Neural cell (in vitro differentiated cells): ENCODE measurements around the gene HS3ST3A1. TPM values are rescaled to one million over a fixed set of nuclear protein-coding genes. Genes with fewer than 3 reads are reported as not detected.

Source experiments
- H2AFZ ChIP-seq: fragments of 200-600, 300-800 bp; sonication (generic), shearing (Covaris generic); 2 replicates; pipeline ENCODE4 v1.6.0; 2014; ENCODE audit warnings: low read depth, mild to moderate bottlenecking, antibody characterized with exemption, low read length, moderate library complexity
- H3F3A ChIP-seq: fragments of 200-600 bp; shearing (Covaris generic); 2 replicates; pipeline ENCODE4 v1.6.1; 2016; ENCODE audit warnings: mild to moderate bottlenecking, moderate library complexity, mixed read lengths, antibody characterized with exemption, low read length; ENCODE audit not compliant: insufficient read depth, poor library complexity, severe bottlenecking
- H3K27ac ChIP-seq: fragments of 200-600, 300-800 bp; sonication (generic), shearing (Covaris generic); 2 replicates; pipeline ENCODE4 v1.5.1; 2014; ENCODE audit warnings: mild to moderate bottlenecking, low read length, moderate library complexity
- H3K27me3 ChIP-seq: fragments of 300-800, 200-600 bp; sonication (generic), shearing (Covaris generic); 2 replicates; pipeline ENCODE4 v1.6.0; 2014; ENCODE audit warnings: mild to moderate bottlenecking, low read depth, low read length, moderate library complexity; ENCODE audit not compliant: insufficient read depth
- H3K36me3 ChIP-seq: fragments of 300-800, 200-600 bp; sonication (generic), shearing (Covaris generic); 2 replicates; pipeline ENCODE4 v1.5.1; 2014; ENCODE audit warnings: mild to moderate bottlenecking, antibody characterized with exemption, low read length, moderate library complexity; ENCODE audit not compliant: insufficient read depth
- H3K4me2 ChIP-seq: fragments of 300-800, 200-600 bp; sonication (generic), shearing (Covaris generic); 2 replicates; pipeline ENCODE4 v1.6.0; 2014; ENCODE audit warnings: mild to moderate bottlenecking, low read length
- H3K4me3 ChIP-seq: fragments of 300-800, 200-600 bp; sonication (generic), shearing (Covaris generic); 2 replicates; pipeline ENCODE4 v1.5.1; 2014; ENCODE audit warnings: mild to moderate bottlenecking, low read length, moderate library complexity
- H3K79me2 ChIP-seq: fragments of 200-600 bp; shearing (Covaris generic); replicated peaks from 2 replicates; pipeline ENCODE4 v1.6.0; 2014; ENCODE audit warnings: mild to moderate bottlenecking, low read length, moderate library complexity; ENCODE audit not compliant: insufficient read depth
- H3K9ac ChIP-seq: fragments of 300-800, 200-600 bp; sonication (generic), shearing (Covaris generic); 2 replicates; pipeline ENCODE4 v1.6.1; 2016; ENCODE audit warnings: mild to moderate bottlenecking, low read length, mixed read lengths
- H3K9me2 ChIP-seq: fragments of 200-600 bp; shearing (Covaris generic); 2 replicates; pipeline ENCODE4 v1.6.1; 2016; ENCODE audit warnings: mild to moderate bottlenecking, low read length, mixed read lengths; ENCODE audit not compliant: insufficient read depth
- H3K9me3 ChIP-seq: fragments of 200-600, 300-800 bp; sonication (generic), shearing (Covaris generic); 2 replicates; pipeline ENCODE4 v1.6.1; 2016; ENCODE audit warnings: mild to moderate bottlenecking, mixed run types, low read length, moderate library complexity, mixed read lengths
- H4K20me1 ChIP-seq: fragments of 200-600 bp; shearing (Covaris generic); 2 replicates; pipeline ENCODE4 v1.6.1; 2016; ENCODE audit warnings: mild to moderate bottlenecking, mixed run types; ENCODE audit not compliant: insufficient read depth
- CTCF ChIP-seq: fragments of 450-650 bp; IDR thresholded peaks from 2 replicates; pipeline ENCODE4 v1.5.1; 2014; ENCODE audit warnings: antibody characterized with exemption, mild to moderate bottlenecking, moderate library complexity; ENCODE audit not compliant: poor library complexity, severe bottlenecking
- EP300 ChIP-seq: fragments of 450-650 bp; conservative IDR thresholded peaks from 2 replicates; pipeline ENCODE4 v1.6.1; 2014; ENCODE audit warnings: antibody characterized with exemption, mild to moderate bottlenecking, moderate library complexity; ENCODE audit not compliant: poor library complexity, severe bottlenecking
- EZH2 ChIP-seq: fragments of 200-600, 300-800 bp; shearing (Covaris generic), sonication (generic); IDR thresholded peaks from 2 replicates; pipeline ENCODE4 v1.6.1; 2014; ENCODE audit warnings: antibody characterized with exemption, low read length, borderline replicate concordance, mild to moderate bottlenecking; ENCODE audit not compliant: insufficient read depth, poor library complexity, severe bottlenecking
- MXI1 ChIP-seq: fragments of 450-650 bp; conservative IDR thresholded peaks from 2 replicates; pipeline ENCODE4 v1.6.1; 2014; ENCODE audit warnings: antibody characterized with exemption, mild to moderate bottlenecking; ENCODE audit not compliant: poor library complexity, severe bottlenecking
- POLR2AphosphoS5 ChIP-seq: IDR thresholded peaks from 2 replicates; pipeline ENCODE4 v1.6.1; 2012
- RAD21 ChIP-seq: fragments of 450-650 bp; conservative IDR thresholded peaks from 2 replicates; pipeline ENCODE4 v1.6.1; 2014; ENCODE audit warnings: antibody characterized with exemption, mild to moderate bottlenecking, moderate library complexity
- REST ChIP-seq: IDR thresholded peaks from 2 replicates; pipeline ENCODE4 v1.6.1; 2012; ENCODE audit warnings: borderline replicate concordance
- SMC3 ChIP-seq: fragments of 450-650 bp; conservative IDR thresholded peaks from 2 replicates; pipeline ENCODE4 v1.6.1; 2014; ENCODE audit warnings: antibody characterized with exemption, mild to moderate bottlenecking, moderate library complexity; ENCODE audit not compliant: poor library complexity
- TAF1 ChIP-seq: IDR thresholded peaks from 2 replicates; pipeline ENCODE4 v1.6.1; 2012; ENCODE audit warnings: low read depth
- polyA plus RNA-seq: library from polyadenylated mRNA; depleted of rRNA; stranded (reverse); fragments of >200 nt; gene quantifications from 2 replicates; pipeline ENCODE4 v1.2.3, GENCODE V29; 2014

Gene HS3ST3A1
- polyA plus RNA-seq, 1 donor from 2014 or later, result 0.56 TPM

DNA sequence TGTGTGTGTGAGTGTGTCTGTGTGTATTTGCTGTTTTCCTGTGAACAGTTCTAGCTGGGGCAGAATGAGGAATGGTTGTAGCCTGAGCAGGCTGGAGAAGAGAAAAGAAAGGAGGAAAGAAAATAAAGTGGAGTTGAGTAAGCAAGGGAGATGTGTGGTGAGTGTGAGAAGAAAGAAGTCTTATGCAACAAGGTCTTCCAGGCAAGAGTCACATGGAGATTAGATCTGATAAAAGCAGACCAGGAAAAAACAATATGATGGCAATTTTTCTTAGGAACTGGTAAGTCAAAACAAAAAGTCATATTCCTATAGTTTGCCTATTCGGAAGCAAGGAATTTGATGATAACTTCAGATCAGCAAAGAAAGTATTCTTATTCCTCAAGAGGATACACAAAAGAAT lies 125.0 kb downstream of the HS3ST3A1 start:
- Histone ChIP-seq H2AFZ (no peak overlapping the region), H3K79me2 (no peaks in the 10 kb centered on the region), H3K9ac (no peak overlapping the region), H3K9me2 (no peaks in the 10 kb centered on the region), H3K4me3 (no peak overlapping the region), H3K27me3 (no peaks in the 10 kb centered on the region), H4K20me1 (no peaks in the 10 kb centered on the region), H3F3A (no peaks in the 10 kb centered on the region), H3K4me2 (no peak overlapping the region), H3K27ac (no peak overlapping the region), H3K9me3 (peaks cover 5% of the 10 kb centered on the region), H3K36me3 (no peaks in the 10 kb centered on the region)
- no peak for TF ChIP-seq EP300
- no peak for TF ChIP-seq POLR2AphosphoS5
- TF ChIP-seq REST, result no peak
- no peak for TF ChIP-seq TAF1
- TF ChIP-seq RAD21, result no peak
- no peak for TF ChIP-seq SMC3
- no peak for TF ChIP-seq EZH2
- TF ChIP-seq MXI1, result no peak
- no peak for TF ChIP-seq CTCF

GRCh38 chr17:13475574-13476223 lies 126.0 kb downstream of the HS3ST3A1 start:
- no peak overlapping the region for H2AFZ ChIP-seq
- TF ChIP-seq MXI1, result no peak
- no peak for TF ChIP-seq EP300
- no peak for TF ChIP-seq RAD21
- TF ChIP-seq CTCF, result no peak
- TF ChIP-seq EZH2, result no peak
- TF ChIP-seq SMC3, result no peak
- TF ChIP-seq TAF1, result no peak
- no peak for TF ChIP-seq POLR2AphosphoS5
- TF ChIP-seq REST, result no peak
- H3K27ac ChIP-seq, result no peak overlapping the region
- no peak overlapping the region for H3K4me2 ChIP-seq
- no peaks in the 10 kb centered on the region for H4K20me1 ChIP-seq
- no peaks in the 10 kb centered on the region for H3K79me2 ChIP-seq
- H3K9ac ChIP-seq, result no peak overlapping the region
- H3F3A ChIP-seq, result no peaks in the 10 kb centered on the region
- H3K9me3 ChIP-seq, result no peaks in the 10 kb centered on the region
- H3K9me2 ChIP-seq, result no peaks in the 10 kb centered on the region
- no peak overlapping the region for H3K4me3 ChIP-seq
- no peaks in the 10 kb centered on the region for H3K36me3 ChIP-seq
- H3K27me3 ChIP-seq, result no peaks in the 10 kb centered on the region
